ENCODE results near the gene HES4. TPM values are rescaled to one million over a fixed set of nuclear protein-coding genes. Genes with fewer than 3 reads are reported as not detected.

HES4 gene
- polyA plus RNA-seq, 1 of the 3 experiments (the other 2 are of a cell fraction): 4.7 TPM

DNA sequence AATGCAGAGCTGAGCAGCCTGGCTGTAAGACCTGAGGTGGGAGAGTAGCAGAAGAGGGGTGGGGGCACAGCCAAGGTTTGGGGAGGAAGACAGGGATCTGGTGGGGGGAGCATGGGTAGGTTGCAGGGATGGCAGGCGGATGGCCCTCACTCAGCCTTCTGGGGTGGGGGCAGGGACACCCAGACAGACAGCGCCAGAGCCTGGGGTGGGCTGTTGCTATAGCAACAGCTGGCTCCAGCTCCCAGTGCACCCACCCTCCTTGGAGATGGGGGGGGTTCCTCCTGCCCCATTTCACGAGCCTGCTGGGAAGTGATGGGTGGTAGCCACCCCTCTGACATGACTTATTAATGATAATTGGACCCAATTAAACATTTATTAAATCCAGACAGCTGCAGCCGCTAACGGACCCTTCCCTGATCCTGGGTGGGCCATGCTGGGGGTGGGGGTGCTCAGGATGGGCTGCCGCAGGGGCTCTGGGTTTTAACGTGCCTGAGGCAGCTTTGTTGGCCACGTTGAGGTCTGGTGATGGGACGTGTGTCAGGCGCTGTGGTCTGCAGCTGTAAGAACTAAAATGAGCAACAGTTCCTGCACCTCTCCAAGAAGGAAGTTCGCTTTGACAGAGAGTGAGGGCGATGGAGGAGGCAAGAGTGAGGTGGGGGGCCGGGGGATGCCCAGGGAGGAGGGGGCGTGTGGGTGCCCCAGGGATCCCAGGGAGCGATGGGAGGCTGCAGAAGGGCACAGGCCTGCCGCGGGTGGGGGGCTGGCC is 39.4 kb upstream of the HES4 start:
- Histone ChIP-seq H3K4me3 (ENCODE audit: low read depth in 2 of 2, low read length in 1 of 2) (no peak overlapping the region), H3K27ac (ENCODE audit: low read depth in 2 of 2, low read length in 1 of 2) (no peak overlapping the region), H3K27me3 (ENCODE audit: insufficient read depth) (no peaks in the 10 kb centered on the region), H3K4me2 (no peak overlapping the region), H3K36me3 (replicated peaks in 1 of 2; ENCODE audit: control insufficient read depth in 1 of 2, insufficient read depth in 2 of 2, low read length in 1 of 2) (peaks cover 0 to 5% of the 10 kb centered on the region in 2 experiments), H4K20me1 (ENCODE audit: insufficient read depth) (peaks cover 26% of the 10 kb centered on the region), H3K9ac (no peak overlapping the region), H3K79me2 (ENCODE audit: insufficient read depth) (no peaks in the 10 kb centered on the region), H3K9me3 (no peaks in the 10 kb centered on the region), H3K4me1 (ENCODE audit: control insufficient read depth in 1 of 2, insufficient read depth in 2 of 2, low read depth in 1 of 2, low read length in 1 of 2) (peaks cover 0 to 18% of the 10 kb centered on the region in 2 experiments; a peak in 1 of 4 replicates), H3K9me2 (no peaks in the 10 kb centered on the region), H2AFZ (ENCODE audit: low read depth) (no peak overlapping the region), H3F3A (replicated peaks; ENCODE audit: insufficient read depth) (no peaks in the 10 kb centered on the region)
- 46% methylated on average over 17 of the region's 17 CpGs for WGBS (ENCODE audit: low lambda C conversion rate)
- TF ChIP-seq RAD21 (IDR thresholded peaks at IDR 0.05; ENCODE audit: low read length): no peak
- DNase-seq: no peak
- ChIA-PET CTCF (interaction anchor here (0.8 to 4.5 kb wide), 9 partner anchors 7 to 211 kb away, joined by 3 to 43 read pairs (median 8); no protein-coding TSS in a partner anchor), POLR2A (interaction anchor here (0.8 kb wide), 1 partner anchor 34 kb away, joined by 4 read pairs; no protein-coding TSS in a partner anchor)

DNA sequence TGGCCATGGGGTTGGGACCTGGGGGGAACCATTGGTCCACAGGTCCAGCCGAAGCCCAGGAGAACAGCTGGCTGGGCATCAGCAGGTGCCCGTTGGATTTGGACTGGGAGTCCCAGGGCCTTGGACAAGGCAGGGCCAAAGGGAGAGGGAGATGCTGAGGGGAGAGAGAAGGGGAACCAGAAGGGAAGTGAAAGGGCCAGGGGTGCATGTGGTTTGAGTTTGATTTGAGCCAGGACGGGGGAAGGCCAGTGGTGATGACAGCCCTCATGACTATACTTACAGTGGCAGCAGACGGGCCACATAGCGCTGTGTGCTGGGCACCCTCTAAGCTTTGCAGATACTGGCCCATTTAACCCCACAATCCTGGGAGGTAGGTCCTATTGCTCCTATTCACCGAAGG is 38.8 kb upstream of the HES4 start:
- Histone ChIP-seq H2AFZ (ENCODE audit: low read depth) (no peak overlapping the region), H4K20me1 (ENCODE audit: insufficient read depth) (peaks cover 29% of the 10 kb centered on the region), H3K36me3 (replicated peaks in 1 of 2; ENCODE audit: control insufficient read depth in 1 of 2, insufficient read depth in 2 of 2, low read length in 1 of 2) (no peaks in the 10 kb centered on the region), H3K4me3 (ENCODE audit: low read depth in 2 of 2, low read length in 1 of 2) (no peak overlapping the region), H3K27ac (ENCODE audit: low read depth in 2 of 2, low read length in 1 of 2) (no peak overlapping the region), H3K27me3 (ENCODE audit: insufficient read depth) (no peaks in the 10 kb centered on the region), H3K4me1 (ENCODE audit: control insufficient read depth in 1 of 2, insufficient read depth in 2 of 2, low read depth in 1 of 2, low read length in 1 of 2) (peaks cover 0 to 18% of the 10 kb centered on the region in 2 experiments; a peak in 1 of 4 replicates), H3K9ac (no peak overlapping the region), H3K79me2 (ENCODE audit: insufficient read depth) (no peaks in the 10 kb centered on the region), H3K9me2 (no peaks in the 10 kb centered on the region), H3K9me3 (no peaks in the 10 kb centered on the region), H3F3A (replicated peaks; ENCODE audit: insufficient read depth) (no peaks in the 10 kb centered on the region), H3K4me2 (no peak overlapping the region)
- ChIA-PET CTCF (interaction anchor here (0.8 to 4.5 kb wide), 10 partner anchors 11 to 212 kb away, joined by 3 to 43 read pairs (median 5); partner anchors contain the start of gene AGRN), POLR2A (no interaction called here)
- 94% methylated on average over 2 of the region's 6 CpGs for WGBS (ENCODE audit: low lambda C conversion rate)
- DNase-seq: no peak
- TF ChIP-seq GABPA (IDR thresholded peaks at IDR 0.05; ENCODE audit: low read depth) (no peak), YY1 (IDR thresholded peaks at IDR 0.05; ENCODE audit: low read depth) (no peak), SIN3A (IDR thresholded peaks at IDR 0.05; ENCODE audit: borderline replicate concordance, low read depth, low read length) (no peak), RFX5 (IDR thresholded peaks at IDR 0.05; ENCODE audit: low read length) (no peak), POLR2AphosphoS5 (IDR thresholded peaks at IDR 0.05; ENCODE audit: low read depth, low read length) (no peak)
- TF ChIP-seq, protein P1, sequence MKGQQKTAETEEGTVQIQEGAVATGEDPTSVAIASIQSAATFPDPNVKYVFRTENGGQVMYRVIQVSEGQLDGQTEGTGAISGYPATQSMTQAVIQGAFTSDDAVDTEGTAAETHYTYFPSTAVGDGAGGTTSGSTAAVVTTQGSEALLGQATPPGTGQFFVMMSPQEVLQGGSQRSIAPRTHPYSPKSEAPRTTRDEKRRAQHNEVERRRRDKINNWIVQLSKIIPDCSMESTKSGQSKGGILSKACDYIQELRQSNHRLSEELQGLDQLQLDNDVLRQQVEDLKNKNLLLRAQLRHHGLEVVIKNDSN (IDR thresholded peaks at IDR 0.05; ENCODE audit: borderline replicate concordance, low read depth): no peak
- TF ChIP-seq, protein P2, sequence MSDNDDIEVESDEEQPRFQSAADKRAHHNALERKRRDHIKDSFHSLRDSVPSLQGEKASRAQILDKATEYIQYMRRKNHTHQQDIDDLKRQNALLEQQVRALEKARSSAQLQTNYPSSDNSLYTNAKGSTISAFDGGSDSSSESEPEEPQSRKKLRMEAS (IDR thresholded peaks at IDR 0.05; ENCODE audit: low read depth): no peak
